ENCODE data around the gene TTC39A.

DNA sequence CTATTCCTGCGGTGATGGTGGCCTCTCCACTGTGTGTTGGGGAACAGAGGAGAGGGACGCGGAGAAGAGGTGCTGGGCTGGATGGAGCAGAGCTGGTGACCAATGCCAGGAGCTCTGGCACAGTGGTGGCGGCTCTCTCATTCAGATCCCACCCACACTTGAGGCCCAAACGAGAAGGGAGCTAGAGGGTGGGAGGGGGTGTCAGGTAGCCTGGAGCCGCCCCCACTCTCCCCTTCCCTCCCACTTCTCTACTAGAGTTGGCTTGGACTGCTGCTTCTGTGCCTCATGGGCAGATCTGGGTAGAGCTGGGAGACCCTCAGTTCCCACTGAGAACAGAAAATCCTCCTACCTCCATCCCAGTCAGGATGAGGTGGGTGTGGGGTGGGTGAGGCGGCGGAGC lies 3.5 kb downstream of the TTC39A start:
- TF ChIP-seq TAF1 (IDR thresholded peaks at IDR 0.05; ENCODE audit: borderline replicate concordance, insufficient read depth, low read length): no peak
- TF ChIP-seq REST (IDR thresholded peaks at IDR 0.05; ENCODE audit: insufficient read depth in 1 of 2, low read depth in 2 of 2, low read length in 2 of 2): no peak

Data from PFSK-1 (cell line).